HCT116 (cell line): ENCODE results near the gene IQSEC3. TPM values are rescaled to one million over a fixed set of nuclear protein-coding genes. Genes with fewer than 3 reads are reported as not detected.

ENCODE experiments used
- ATAC-seq: fragments of 200-7000 bp; cut with Tn5 transposase; 2 replicates; pipeline ENCODE4 v1.9.1; 2020; ENCODE audit warnings: mild to moderate bottlenecking, moderate library complexity
- BruUV-seq: library from RNA; stranded (reverse); fragments of 400-500 nt; replicated peaks from 2 replicates; lab custom pipeline; 2021; lab: Mats Ljungman, UMichigan
- CTCF ChIA-PET: fragments of 300-600 bp; sonication (Branson Sonifier 250); formaldehyde crosslinking; loops from one replicate; lab custom pipeline; 2021; ENCODE audit warnings: antibody characterized with exemption; lab: Charles Lee
- POLR2A ChIA-PET: fragments of 300-600, 350-600 bp; sonication (Branson Sonifier 250); formaldehyde crosslinking; loops from one replicate; lab custom pipeline; 2021; ENCODE audit warnings: antibody characterized with exemption; lab: Charles Lee
- RAD21 ChIA-PET, 2 experiments: fragments of 300-600 bp; sonication (Branson Sonifier 250); formaldehyde crosslinking; loops; one replicate each; lab custom pipeline; 2023; ENCODE audit warnings: low total read pairs in 2 of 2; ENCODE audit not compliant: uncharacterized antibody in 2 of 2, unreplicated experiment in 2 of 2, low non-redundant PET in 1 of 2; lab: Charles Lee
- DNase-seq: peaks from one replicate; pipeline ENCODE4 v3.0.0-alpha.2; 2010; ENCODE audit warnings: low read depth, low spot score
- H2AFZ ChIP-seq: fragments of 200-600 bp; shearing (Covaris generic), sonication (generic); 2 replicates; pipeline ENCODE4 v1.6.1; 2017; ENCODE audit warnings: low read depth, mixed run types, mixed read lengths, antibody characterized with exemption, low read length; ENCODE audit not compliant: poor library complexity, severe bottlenecking
- H3K27ac ChIP-seq: 2 replicates; pipeline ENCODE4 v1.5.1; 2012; ENCODE audit warnings: low read depth, low read length
- H3K27me3 ChIP-seq: fragments of 200-600 bp; sonication (generic); 2 replicates; pipeline ENCODE4 v1.6.1; 2016; ENCODE audit warnings: mixed run types, low read length, mixed read lengths; ENCODE audit not compliant: insufficient read depth
- H3K36me3 ChIP-seq, 2 experiments: fragments of 200-500 bp in 1 of 2; fragments of 200-600 bp in 1 of 2; sonication (Bioruptor generic) in 1 of 2; sonication (generic) in 1 of 2; 2 replicates each; pipeline versions ENCODE4 v1.5.1 to v1.6.1; 2014 to 2016; ENCODE audit warnings: low read length in 2 of 2, inconsistent platforms in 1 of 2, mixed read lengths in 1 of 2, mixed run types in 1 of 2; ENCODE audit not compliant: insufficient read depth in 2 of 2, control insufficient read depth in 1 of 2
- H3K4me1 ChIP-seq, 2 experiments: fragments of 200-600 bp in 1 of 2; sonication (generic) in 1 of 2; 2 replicates each; pipeline versions ENCODE4 v1.5.1 to v1.6.1; 2012 to 2017; ENCODE audit warnings: low read length in 2 of 2, inconsistent platforms in 1 of 2, mild to moderate bottlenecking in 1 of 2, mixed read lengths in 1 of 2, mixed run types in 1 of 2, moderate library complexity in 1 of 2; ENCODE audit not compliant: insufficient read depth in 2 of 2, control insufficient read depth in 1 of 2
- H3K4me2 ChIP-seq: fragments of 200-600 bp; sonication (generic); 2 replicates; pipeline ENCODE4 v1.6.1; 2017; ENCODE audit warnings: mixed run types, low read length, mixed read lengths
- H3K4me3 ChIP-seq, 2 experiments: fragments of 200-600 bp in 1 of 2; sonication (generic) in 1 of 2; replicated peaks in 1 of 2; 2 replicates each; pipeline ENCODE4 v1.5.1; 2011 to 2016; ENCODE audit warnings: low read length in 2 of 2, control low read depth in 1 of 2, low read depth in 1 of 2, mild to moderate bottlenecking in 1 of 2, mixed read lengths in 1 of 2, mixed run types in 1 of 2
- H3K79me2 ChIP-seq: fragments of 200-600 bp; sonication (generic); 2 replicates; pipeline ENCODE4 v1.6.1; 2017; ENCODE audit warnings: mild to moderate bottlenecking, mixed run types, low read length, moderate library complexity, mixed read lengths; ENCODE audit not compliant: insufficient read depth
- H3K9ac ChIP-seq: fragments of 200-600 bp; sonication (generic); 2 replicates; pipeline ENCODE4 v1.6.1; 2016; ENCODE audit warnings: low read length, mixed read lengths
- H3K9me2 ChIP-seq: fragments of 200-600 bp; sonication (generic), shearing (Covaris generic); 2 replicates; pipeline ENCODE4 v1.6.1; 2017; ENCODE audit warnings: mixed run types, mild to moderate bottlenecking, moderate library complexity; ENCODE audit not compliant: insufficient read depth
- H3K9me3 ChIP-seq, 2 experiments: fragments of 200-500 bp in 1 of 2; fragments of 200-600 bp in 1 of 2; sonication (Bioruptor generic) in 1 of 2; sonication (generic) in 1 of 2; 2 replicates each; pipeline ENCODE4 v1.6.1; 2014 to 2017; ENCODE audit warnings: low read length in 2 of 2, mixed read lengths in 2 of 2, inconsistent platforms in 1 of 2, low read depth in 1 of 2, mild to moderate bottlenecking in 1 of 2, mixed run types in 1 of 2, moderate library complexity in 1 of 2; ENCODE audit not compliant: control insufficient read depth in 1 of 2, insufficient read depth in 1 of 2
- H4K20me1 ChIP-seq: fragments of 200-600 bp; sonication (generic), shearing (Covaris generic); 2 replicates; pipeline ENCODE4 v1.6.1; 2017; ENCODE audit warnings: mixed run types, mild to moderate bottlenecking, moderate library complexity; ENCODE audit not compliant: insufficient read depth
- CEBPB ChIP-seq: IDR thresholded peaks from 2 replicates; pipeline ENCODE4 v1.6.1; 2012; ENCODE audit warnings: low read depth
- EGR1 ChIP-seq: IDR thresholded peaks from 2 replicates; pipeline ENCODE4 v1.6.1; 2012; ENCODE audit warnings: low read depth
- FOSL1 ChIP-seq: IDR thresholded peaks from 2 replicates; pipeline ENCODE4 v1.6.1; 2012; ENCODE audit warnings: low read depth
- JUND ChIP-seq: IDR thresholded peaks from 2 replicates; pipeline ENCODE4 v1.6.1; 2012
- POLR2A ChIP-seq: IDR thresholded peaks from 2 replicates; pipeline ENCODE4 v1.7.0; 2011; ENCODE audit warnings: borderline replicate concordance; ENCODE audit not compliant: insufficient read depth, insufficient read length; ENCODE audit errors: extremely low read depth
- RAD21 ChIP-seq: IDR thresholded peaks from 2 replicates; pipeline ENCODE4 v1.6.1; 2012; ENCODE audit warnings: low read depth, mild to moderate bottlenecking
- TCF7L2 ChIP-seq: IDR thresholded peaks from 2 replicates; pipeline ENCODE4 v1.7.0; 2011; ENCODE audit warnings: borderline replicate concordance, inconsistent platforms; ENCODE audit not compliant: insufficient read depth, insufficient read length; ENCODE audit errors: extremely low read depth
- ZBTB33 ChIP-seq: IDR thresholded peaks from 2 replicates; pipeline ENCODE4 v1.6.1; 2011; ENCODE audit warnings: mild to moderate bottlenecking, low read length, moderate library complexity; ENCODE audit not compliant: insufficient replicate concordance; ENCODE audit errors: extremely low read depth
- ZNF274 ChIP-seq: fragments of 200-500 bp; sonication (Bioruptor generic); IDR thresholded peaks from 2 replicates; pipeline ENCODE4 v1.6.1; 2014; ENCODE audit warnings: mild to moderate bottlenecking, low read depth, low read length, inconsistent platforms
- intact Hi-C: fragments of 100-400 bp; cut with micrococcal nuclease; formaldehyde crosslinking; loops from 2 replicates; pipeline ENCODE4 v1.10.0; 2022
- total RNA-seq: library from RNA; stranded (reverse); gene quantifications from one replicate; pipeline ENCODE4 v1.2.1, GENCODE V29; 2021; ENCODE audit not compliant: unreplicated experiment

IQSEC3 gene
- total RNA-seq, 1 experiment from 2014 or later, result not detected

GRCh38 chr12:210277-211141, 143.9 kb downstream of the IQSEC3 start (continued):
- no peak for TF ChIP-seq TCF7L2
- no peak for TF ChIP-seq JUND

GRCh38 chr12:211142-211465, 144.5 kb downstream of the IQSEC3 start:
- CTCF ChIA-PET, result interaction anchor here (1.3 kb wide), 1 partner anchor 9 kb away, joined by 7 read pairs; no protein-coding TSS in a partner anchor
- no TSS peak for BruUV-seq

More at GRCh38 chr12:211142-211465, 144.5 kb downstream of the IQSEC3 start:
- no peak for DNase-seq
- Histone ChIP-seq H3K4me2 (no peak overlapping the region), H3K4me3 (no peak overlapping the region), H3K9me3 (no peaks in the 10 kb centered on the region), H4K20me1 (no peaks in the 10 kb centered on the region), H3K27ac (no peak overlapping the region), H3K9ac (no peak overlapping the region), H2AFZ (no peak overlapping the region), H3K79me2 (no peaks in the 10 kb centered on the region), H3K27me3 (no peaks in the 10 kb centered on the region; the same call in 1 of the 2 replicates), H3K36me3 (no peaks in the 10 kb centered on the region), H3K9me2 (no peaks in the 10 kb centered on the region), H3K4me1 (no peaks in the 10 kb centered on the region)
- intact Hi-C loops, result no loop called here
- no peak for TF ChIP-seq ZBTB33
- no peak for TF ChIP-seq RAD21
- no peak for TF ChIP-seq ZNF274
- TF ChIP-seq POLR2A, result no peak
- no peak for TF ChIP-seq FOSL1
- TF ChIP-seq CEBPB, result no peak
- no peak for TF ChIP-seq EGR1
- ChIA-PET RAD21 (no interaction called here), POLR2A (no interaction called here)
- ATAC-seq, result no peak
